HL-60 (cell line): Measurements from ENCODE around the gene DOCK2.

Experiments
- DNase-seq, 2 experiments: peaks; one replicate each; pipeline ENCODE4 v3.0.0-alpha.2; 2010 to 2020; ENCODE audit warnings: low read depth in 1 of 2, low spot score in 1 of 2
- H3K27ac ChIP-seq: fragments of 250-450 bp; sonication (Bioruptor Pico); replicated peaks from 2 replicates; pipeline ENCODE4 v1.5.1; 2020; ENCODE audit warnings: mild to moderate bottlenecking, moderate library complexity
- H3K27me3 ChIP-seq: fragments of 250-450 bp; sonication (Bioruptor Pico); 2 replicates; pipeline ENCODE4 v1.5.1; 2021; ENCODE audit warnings: mild to moderate bottlenecking, moderate library complexity; ENCODE audit not compliant: insufficient read depth, poor library complexity, severe bottlenecking
- H3K4me3 ChIP-seq: replicated peaks from 2 replicates; pipeline ENCODE4 v1.5.1; 2011; ENCODE audit warnings: mild to moderate bottlenecking, control low read depth, low read length; ENCODE audit not compliant: insufficient read depth
- CTCF ChIP-seq: IDR thresholded peaks from one replicate; pipeline ENCODE4 v1.5.1; 2011; ENCODE audit warnings: low read length, control low read depth, inconsistent platforms; ENCODE audit not compliant: insufficient read depth
- GABPA ChIP-seq: IDR thresholded peaks from 2 replicates; pipeline ENCODE4 v1.6.1; 2012; ENCODE audit warnings: low read depth
- POLR2AphosphoS5 ChIP-seq: IDR thresholded peaks from 2 replicates; pipeline ENCODE4 v1.6.1; 2012; ENCODE audit warnings: low read depth
- REST ChIP-seq: IDR thresholded peaks from 2 replicates; pipeline ENCODE4 v1.6.1; 2012; ENCODE audit warnings: low read depth; ENCODE audit not compliant: insufficient replicate concordance
- SPI1 ChIP-seq: IDR thresholded peaks from 2 replicates; pipeline ENCODE4 v1.6.1; 2012; ENCODE audit warnings: low read depth, mild to moderate bottlenecking, borderline replicate concordance

The DOCK2 gene

GRCh38 chr5:169861433-169861832 lies 224.4 kb downstream of the DOCK2 start:
- Histone ChIP-seq H3K4me3 (no peak overlapping the region), H3K27me3 (no peaks in the 10 kb centered on the region), H3K27ac (no peak overlapping the region)
- TF ChIP-seq CTCF (no peak), POLR2AphosphoS5 (no peak), REST (no peak), SPI1 (no peak), GABPA (no peak)
- no peak for DNase-seq

GRCh38 chr5:169861934-169862333 lies 224.9 kb downstream of the DOCK2 start:
- no peaks in the 10 kb centered on the region for H3K27me3 ChIP-seq
- H3K4me3 ChIP-seq, result no peak overlapping the region
- no peak for TF ChIP-seq SPI1
- no peak overlapping the region for H3K27ac ChIP-seq
- DNase-seq, result no peak

- no peak overlapping the region for H3K4me3 ChIP-seq
- TF ChIP-seq GABPA (no peak), CTCF (no peak), SPI1 (no peak)
- no peaks in the 10 kb centered on the region for H3K27me3 ChIP-seq
- H3K27ac ChIP-seq, result no peak overlapping the region
- DNase-seq, result no peak
These were observed 225.3 kb downstream of the DOCK2 start for GRCh38 chr5:169862391-169862811.

- TF ChIP-seq GABPA, result no peak
- no peaks in the 10 kb centered on the region for H3K27me3 ChIP-seq
- H3K4me3 ChIP-seq, result no peak overlapping the region
- H3K27ac ChIP-seq, result no peak overlapping the region
- no peak for DNase-seq
These were observed 227.4 kb downstream of the DOCK2 start for GRCh38 chr5:169864483-169864882.

- H3K27ac ChIP-seq, result no peak overlapping the region
- TF ChIP-seq CTCF (no peak), GABPA (no peak), REST (no peak), POLR2AphosphoS5 (no peak), SPI1 (no peak)
- H3K4me3 ChIP-seq, result no peak overlapping the region
These were observed 230.3 kb downstream of the DOCK2 start for GRCh38 chr5:169867347-169867746.

More at GRCh38 chr5:169867347-169867746, 230.3 kb downstream of the DOCK2 start:
- no peaks in the 10 kb centered on the region for H3K27me3 ChIP-seq
- DNase-seq, result no peak
